Activated CD8-positive, alpha-beta memory T cell treated with anti-CD3 and anti-CD28 coated beads for 48 hours (primary cell): ENCODE measurements around the gene PROZ.

Source experiments
- DNase-seq, 3 experiments: peaks; one replicate each; pipeline ENCODE4 v3.0.0-alpha.2; 2020; ENCODE audit warnings: low read depth in 2 of 3, low spot score in 2 of 3

Gene PROZ

GRCh38 chr13:113119822-113120189 is 38.6 kb upstream of the PROZ start:
- DNase-seq, result no peak

GRCh38 chr13:113120300-113121182 is 37.9 kb upstream of the PROZ start:
- no peak for DNase-seq

DNA sequence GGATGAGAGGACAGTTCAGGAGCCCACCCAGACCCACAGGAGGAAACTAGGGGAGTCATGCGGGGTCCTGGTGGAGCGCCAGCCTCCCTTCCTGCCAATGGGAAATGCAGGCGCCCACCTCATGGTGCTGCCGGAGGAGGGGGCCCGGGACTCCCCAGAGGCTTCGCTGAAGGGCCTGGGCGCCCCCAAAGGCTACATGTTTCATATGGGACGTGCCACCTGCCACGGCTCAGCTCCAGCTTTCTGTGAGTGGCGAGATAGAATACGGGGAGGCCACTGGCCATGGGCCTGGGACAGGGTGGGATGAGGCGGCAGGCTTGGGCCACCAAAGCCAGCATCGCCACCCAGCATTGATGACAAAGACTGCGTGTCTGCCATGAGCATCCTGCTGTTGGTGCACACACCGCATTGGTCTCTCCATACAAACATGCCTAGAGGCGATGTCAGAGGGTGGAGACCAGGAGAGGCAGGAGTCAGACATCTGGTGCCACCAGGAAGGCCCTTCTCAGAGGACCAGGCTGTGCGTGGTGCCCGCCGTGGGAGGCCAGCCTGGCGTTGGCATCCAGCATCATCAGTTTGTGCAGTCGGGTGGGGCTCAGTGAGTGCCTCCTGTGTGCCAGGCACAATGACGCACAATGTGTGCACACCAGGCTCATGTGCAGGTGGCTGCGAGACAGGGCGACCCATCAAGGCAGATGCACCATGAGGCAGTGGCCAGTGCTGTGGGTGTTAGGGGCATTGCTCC is 37.1 kb upstream of the PROZ start:
- DNase-seq, result no peak

GRCh38 chr13:113121928-113122471 is 36.4 kb upstream of the PROZ start:
- no peak for DNase-seq

DNA sequence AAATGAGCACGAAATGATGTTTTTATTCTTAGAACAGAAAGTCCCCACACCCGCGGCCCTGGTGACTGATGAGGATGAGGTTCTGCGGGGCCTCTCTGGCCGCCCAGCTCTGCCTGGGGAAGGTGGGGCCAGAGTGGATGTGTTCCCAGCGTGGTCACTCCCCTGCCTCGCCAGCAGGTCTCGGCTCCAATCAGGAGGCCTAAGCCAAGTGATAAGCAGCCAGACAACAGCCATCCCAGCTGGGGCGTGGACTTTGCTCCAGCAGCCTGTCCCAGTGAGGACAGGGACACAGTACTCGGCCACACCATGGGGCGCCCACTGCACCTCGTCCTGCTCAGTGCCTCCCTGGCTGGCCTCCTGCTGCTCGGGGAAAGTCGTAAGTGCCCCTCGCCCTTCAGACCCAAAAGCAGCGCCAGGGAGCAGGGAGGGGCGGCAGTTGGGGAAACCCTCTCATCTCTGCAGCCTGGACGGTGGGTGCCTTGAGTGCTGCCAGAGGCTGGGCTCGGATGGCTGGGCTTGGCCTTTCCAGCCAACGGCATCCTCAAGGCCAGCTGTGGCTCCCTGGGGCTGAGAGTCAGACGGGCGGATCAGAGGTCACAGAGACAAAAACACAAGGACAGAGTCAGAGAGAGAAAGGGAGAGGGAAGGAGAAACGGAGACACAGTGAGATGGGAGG is 35.8 kb upstream of the PROZ start, which contains the start of gene F10:
TSS of gene F10 (plus strand) at position 250 of the 676 bp plus-strand sequence. CDS start at position 307, 57 bp downstream.
- no peak for DNase-seq

GRCh38 chr13:113123226-113124201 is 34.9 kb upstream of the PROZ start:
- no peak for DNase-seq

DNA sequence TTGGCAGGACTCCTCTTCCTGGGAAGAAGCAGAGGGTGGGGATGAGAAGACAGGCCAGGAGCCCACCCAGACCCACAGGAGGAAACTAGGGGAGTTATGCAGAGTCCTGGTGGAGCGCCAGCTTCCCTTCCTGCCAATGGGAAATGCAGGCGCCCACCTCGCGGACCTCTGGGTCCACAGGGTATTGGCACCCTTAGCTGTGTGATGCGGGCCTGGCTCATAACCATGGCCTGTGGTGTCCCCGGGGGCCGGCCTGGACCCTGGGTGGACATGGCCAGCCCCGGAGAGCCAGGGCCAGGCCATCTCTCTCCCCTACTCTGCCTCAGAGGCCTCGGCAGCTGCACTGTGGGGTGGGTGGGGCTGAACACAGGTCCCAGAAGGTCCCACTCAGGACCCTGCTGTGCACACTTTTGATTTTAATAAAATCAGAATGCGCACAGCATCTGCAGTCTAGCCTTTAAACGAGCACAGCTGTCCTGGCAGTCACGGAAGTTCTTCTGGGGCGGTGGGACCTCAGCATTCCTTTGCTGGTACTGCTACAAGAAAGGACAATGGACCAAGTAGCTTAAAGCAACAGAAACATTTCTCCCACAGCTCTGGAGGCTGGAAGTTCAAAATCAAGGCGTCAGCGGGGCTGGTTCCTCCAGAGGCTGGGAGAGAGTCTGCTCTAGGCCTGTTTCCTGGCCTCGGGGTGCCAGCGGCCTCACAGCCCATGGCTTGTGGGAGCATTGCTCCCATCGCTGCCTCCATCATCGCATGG is 34.1 kb upstream of the PROZ start:
- no peak for DNase-seq

GRCh38 chr13:113125506-113126264 is 32.8 kb upstream of the PROZ start:
- DNase-seq, result no peak

- DNase-seq, result no peak
These were observed 31.9 kb upstream of the PROZ start for GRCh38 chr13:113126265-113127150.

- no peak for DNase-seq
These were observed 29.0 kb upstream of the PROZ start for GRCh38 chr13:113129480-113129879.

DNA sequence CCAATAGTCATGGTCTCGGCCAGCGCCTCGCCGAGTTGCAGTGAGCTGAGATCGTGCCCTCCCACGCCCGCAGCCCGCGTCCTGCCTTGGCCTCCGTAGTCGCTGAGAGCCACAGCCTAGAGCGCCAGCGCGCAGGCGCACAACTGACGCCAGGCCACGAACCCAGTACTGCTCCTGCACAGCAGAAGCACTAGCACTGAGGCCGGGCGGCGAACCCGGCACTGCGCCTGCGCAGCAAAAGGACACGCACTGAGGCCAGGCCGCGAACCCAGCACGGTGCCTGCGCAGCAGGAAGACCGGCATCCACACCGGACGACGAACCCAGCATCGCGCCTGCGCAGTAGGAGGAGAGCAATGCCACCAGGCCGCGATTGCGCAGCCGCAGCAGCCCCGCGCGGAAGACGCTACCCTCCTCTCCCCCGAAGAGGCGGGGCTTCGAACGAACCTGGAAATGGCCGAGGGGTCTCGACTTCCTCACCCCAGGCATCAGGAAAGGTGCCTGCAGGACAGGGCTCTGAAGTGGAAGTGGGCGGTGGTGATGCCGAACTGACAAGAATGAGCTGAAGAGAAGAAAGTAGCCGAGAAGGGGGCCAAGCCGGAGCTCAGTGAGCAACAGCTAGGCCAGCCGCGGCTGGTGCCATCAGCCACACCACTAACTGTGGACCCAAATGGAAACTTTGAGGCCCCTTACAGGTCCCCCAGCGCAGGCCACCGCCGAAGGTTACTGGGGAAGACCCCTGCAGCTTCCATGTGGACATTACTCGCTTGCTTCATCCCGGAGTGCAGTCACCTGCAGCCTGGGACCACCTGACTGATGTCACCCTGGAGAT is 28.3 kb upstream of the PROZ start:
- DNase-seq, result no peak

DNA sequence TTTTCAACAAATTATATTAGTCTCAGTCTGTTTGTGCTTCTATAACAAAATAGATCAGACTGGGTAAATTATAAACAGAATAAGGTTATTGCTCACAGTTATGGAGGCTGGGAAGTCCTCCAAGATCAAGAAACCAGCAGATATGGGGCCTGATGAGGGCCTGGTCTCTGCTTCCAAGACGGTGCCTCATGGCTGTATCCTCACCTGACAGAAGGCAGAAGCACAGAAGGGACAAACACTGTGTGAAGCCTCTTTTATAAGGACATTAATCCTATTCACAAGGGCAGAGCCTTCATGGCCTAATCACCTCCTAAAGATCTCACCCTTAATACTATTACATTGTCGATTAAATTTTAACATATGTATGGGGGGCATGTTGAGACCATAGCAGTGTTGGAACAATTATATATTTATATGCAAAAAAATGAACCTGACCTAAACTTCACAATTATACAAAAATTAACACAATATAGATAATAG is 23.1 kb upstream of the PROZ start:
- no peak for DNase-seq

GRCh38 chr13:113137691-113138298 is 20.7 kb upstream of the PROZ start:
- no peak for DNase-seq

- no peak for DNase-seq
These were observed 19.5 kb upstream of the PROZ start for GRCh38 chr13:113138792-113139551.

DNA sequence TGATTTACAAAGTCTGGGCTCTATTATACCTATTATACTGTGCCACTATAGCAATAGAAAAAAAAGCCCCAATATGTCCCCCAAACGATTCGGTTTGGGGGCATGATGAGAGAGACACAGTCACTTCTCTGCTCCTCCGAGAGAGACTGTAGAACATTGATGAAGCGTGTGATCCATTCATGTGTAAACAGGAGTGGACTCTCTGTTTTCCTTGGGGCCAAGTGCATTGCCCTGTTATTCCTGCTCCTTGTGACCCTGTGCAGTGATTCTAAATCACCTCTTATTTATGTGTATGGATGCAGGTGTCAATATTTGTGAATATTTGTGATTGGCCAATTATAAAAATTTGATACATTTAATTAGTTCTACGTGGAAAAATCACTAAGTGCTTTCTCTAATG is 18.9 kb upstream of the PROZ start:
- DNase-seq, result no peak
